Parathyroid adenoma (tissue), 2 donors: ENCODE data around the gene CACNG6.

Experiments
- H2AFZ ChIP-seq: fragments of 300-600 bp; sonication (generic); one replicate; pipeline ENCODE4 v1.7.0; 2017; ENCODE audit warnings: antibody characterized with exemption, mild to moderate bottlenecking
- H3K27ac ChIP-seq: fragments of 300-600 bp; sonication (generic); one replicate; pipeline ENCODE4 v1.7.0; 2017
- H3K27me3 ChIP-seq: fragments of 300-600 bp; sonication (generic); one replicate; pipeline ENCODE4 v1.7.0; 2017; ENCODE audit warnings: low read length; ENCODE audit not compliant: control insufficient read depth, insufficient read depth
- H3K36me3 ChIP-seq: fragments of 300-600 bp; sonication (generic); one replicate; pipeline ENCODE4 v1.7.0; 2017; ENCODE audit warnings: low read length; ENCODE audit not compliant: control insufficient read depth, insufficient read depth
- H3K4me1 ChIP-seq: fragments of 300-600 bp; sonication (generic); one replicate; pipeline ENCODE4 v1.7.0; 2017; ENCODE audit warnings: control low read depth
- H3K4me2 ChIP-seq: fragments of 300-600 bp; sonication (generic); one replicate; pipeline ENCODE4 v1.7.0; 2017; ENCODE audit warnings: low read length
- H3K4me3 ChIP-seq: fragments of 300-600 bp; sonication (generic); one replicate; pipeline ENCODE4 v1.7.0; 2017; ENCODE audit warnings: low read depth, low read length
- H3K79me2 ChIP-seq: fragments of 300-600 bp; sonication (generic); one replicate; pipeline ENCODE4 v1.7.0; 2017; ENCODE audit warnings: control low read depth
- H3K9ac ChIP-seq: fragments of 300-600 bp; sonication (generic); one replicate; pipeline ENCODE4 v1.7.0; 2017; ENCODE audit warnings: mild to moderate bottlenecking
- H3K9me3 ChIP-seq: fragments of 300-600 bp; sonication (generic); one replicate; pipeline ENCODE4 v1.7.0; 2017; ENCODE audit warnings: low read length; ENCODE audit not compliant: control insufficient read depth
- TF ChIP-seq, protein P1 (sequence below): fragments of 300-600 bp; sonication (generic); IDR thresholded peaks from one replicate; pipeline ENCODE4 v1.7.0; 2017; ENCODE audit warnings: antibody characterized with exemption, mild to moderate bottlenecking
- donor health status: primary hyperparathyroidism.

Gene CACNG6

DNA sequence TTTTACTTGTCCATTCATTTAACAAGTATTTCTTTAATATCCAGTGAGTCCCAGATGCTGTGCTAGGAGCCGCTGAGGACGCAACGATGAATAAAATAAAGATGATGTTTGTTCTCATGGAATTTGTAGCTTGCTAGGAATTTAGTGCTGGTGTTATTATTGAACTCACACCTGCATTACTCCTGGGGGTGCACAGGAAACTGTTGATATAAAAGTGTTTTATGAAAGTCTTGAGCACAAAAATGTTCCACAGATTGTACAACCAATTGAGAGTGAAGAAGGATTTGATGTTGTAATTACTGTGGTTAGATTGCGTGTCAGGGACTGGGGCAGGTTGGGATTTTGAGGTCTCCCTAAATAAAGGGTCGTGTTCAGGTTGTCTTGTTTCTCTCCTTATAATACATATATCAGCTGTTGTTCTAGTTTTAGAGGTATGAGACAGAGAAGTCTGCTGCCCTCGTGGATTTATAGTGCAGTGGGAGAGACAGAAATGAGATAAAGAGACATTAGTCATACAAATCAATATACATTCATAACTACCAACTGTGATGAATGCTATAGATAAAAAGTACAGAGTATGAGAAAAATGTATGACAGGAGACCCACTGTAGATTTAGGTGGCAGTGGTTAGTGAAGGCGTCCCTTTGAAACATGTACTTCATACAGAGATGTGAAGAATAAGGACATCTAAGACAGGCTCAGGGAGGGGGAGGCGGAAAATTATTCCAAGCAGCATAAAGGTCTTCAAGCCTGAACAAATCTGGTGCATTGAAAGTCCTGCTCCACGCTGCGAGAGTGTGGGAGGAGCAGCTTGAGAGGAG, 11.3 kb downstream of the CACNG6 start:
- Histone ChIP-seq H3K27me3 (no peaks in the 10 kb centered on the region), H3K4me3 (no peak overlapping the region)
- TF ChIP-seq, protein P1, sequence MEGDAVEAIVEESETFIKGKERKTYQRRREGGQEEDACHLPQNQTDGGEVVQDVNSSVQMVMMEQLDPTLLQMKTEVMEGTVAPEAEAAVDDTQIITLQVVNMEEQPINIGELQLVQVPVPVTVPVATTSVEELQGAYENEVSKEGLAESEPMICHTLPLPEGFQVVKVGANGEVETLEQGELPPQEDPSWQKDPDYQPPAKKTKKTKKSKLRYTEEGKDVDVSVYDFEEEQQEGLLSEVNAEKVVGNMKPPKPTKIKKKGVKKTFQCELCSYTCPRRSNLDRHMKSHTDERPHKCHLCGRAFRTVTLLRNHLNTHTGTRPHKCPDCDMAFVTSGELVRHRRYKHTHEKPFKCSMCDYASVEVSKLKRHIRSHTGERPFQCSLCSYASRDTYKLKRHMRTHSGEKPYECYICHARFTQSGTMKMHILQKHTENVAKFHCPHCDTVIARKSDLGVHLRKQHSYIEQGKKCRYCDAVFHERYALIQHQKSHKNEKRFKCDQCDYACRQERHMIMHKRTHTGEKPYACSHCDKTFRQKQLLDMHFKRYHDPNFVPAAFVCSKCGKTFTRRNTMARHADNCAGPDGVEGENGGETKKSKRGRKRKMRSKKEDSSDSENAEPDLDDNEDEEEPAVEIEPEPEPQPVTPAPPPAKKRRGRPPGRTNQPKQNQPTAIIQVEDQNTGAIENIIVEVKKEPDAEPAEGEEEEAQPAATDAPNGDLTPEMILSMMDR: no peak

DNA sequence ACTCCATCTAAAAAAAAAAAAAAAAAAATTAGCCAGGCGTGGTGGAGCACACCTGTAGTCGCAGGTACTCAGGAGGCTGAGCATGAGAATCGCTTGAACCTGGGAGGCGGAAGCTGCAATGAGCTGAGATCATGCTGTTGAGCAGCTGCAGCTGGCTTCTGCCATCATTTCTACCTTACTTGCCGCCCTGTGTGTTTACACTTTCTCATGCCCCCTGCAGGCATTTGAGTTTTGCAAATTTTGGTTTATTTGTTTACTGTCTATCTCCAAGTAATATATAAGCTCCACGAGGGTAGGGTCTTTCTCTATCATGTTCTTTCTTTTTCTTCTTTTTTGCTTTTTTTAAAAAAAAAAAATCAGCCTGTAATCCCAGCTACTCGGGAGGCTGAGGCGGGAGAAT, 18.0 kb downstream of the CACNG6 start:
- TF ChIP-seq, protein P1: no peak
- Histone ChIP-seq H3K27me3 (no peaks in the 10 kb centered on the region), H2AFZ (no peak overlapping the region)

More for the DNA sequence above, 11.3 kb downstream of the CACNG6 start:
- Histone ChIP-seq H3K4me1 (no peaks in the 10 kb centered on the region), H3K9me3 (no peaks in the 10 kb centered on the region), H3K4me2 (no peak overlapping the region), H3K27ac (no peak overlapping the region), H2AFZ (no peak overlapping the region), H3K36me3 (no peaks in the 10 kb centered on the region), H3K9ac (no peak overlapping the region), H3K79me2 (no peaks in the 10 kb centered on the region)

DNA sequence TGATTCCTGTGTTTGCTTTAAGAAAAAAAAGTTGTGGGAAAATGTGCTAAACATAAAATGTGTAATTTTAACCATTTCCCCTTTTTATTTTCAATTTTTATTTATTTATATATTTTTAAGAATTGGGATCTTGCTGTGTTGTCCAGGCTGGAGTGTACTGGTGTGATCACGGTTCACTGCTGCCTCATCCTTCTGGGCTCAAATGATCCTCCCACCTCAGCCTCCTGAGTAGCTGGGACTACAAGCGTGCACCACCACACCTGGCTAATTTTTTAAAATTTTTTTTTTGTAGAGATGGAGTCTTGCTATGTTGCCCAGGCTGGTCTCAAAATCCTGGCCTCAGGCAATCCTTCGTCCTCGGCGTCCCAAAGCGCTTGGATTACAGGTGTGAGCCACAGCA, 19.0 kb downstream of the CACNG6 start:
- no peak overlapping the region for H3K27ac ChIP-seq
- no peak overlapping the region for H3K4me3 ChIP-seq
- no peaks in the 10 kb centered on the region for H3K4me1 ChIP-seq
- no peak overlapping the region for H3K4me2 ChIP-seq
- H3K27me3 ChIP-seq: no peaks in the 10 kb centered on the region
- H3K79me2 ChIP-seq: no peaks in the 10 kb centered on the region
- no peak overlapping the region for H2AFZ ChIP-seq
- H3K36me3 ChIP-seq: no peaks in the 10 kb centered on the region
- no peaks in the 10 kb centered on the region for H3K9me3 ChIP-seq
- TF ChIP-seq, protein P1: no peak
- H3K9ac ChIP-seq: no peak overlapping the region

More for the DNA sequence above, 18.0 kb downstream of the CACNG6 start:
- Histone ChIP-seq H3K4me2 (no peak overlapping the region), H3K27ac (no peak overlapping the region), H3K4me1 (no peaks in the 10 kb centered on the region), H3K4me3 (no peak overlapping the region), H3K36me3 (no peaks in the 10 kb centered on the region), H3K79me2 (no peaks in the 10 kb centered on the region), H3K9me3 (no peaks in the 10 kb centered on the region), H3K9ac (no peak overlapping the region)

DNA sequence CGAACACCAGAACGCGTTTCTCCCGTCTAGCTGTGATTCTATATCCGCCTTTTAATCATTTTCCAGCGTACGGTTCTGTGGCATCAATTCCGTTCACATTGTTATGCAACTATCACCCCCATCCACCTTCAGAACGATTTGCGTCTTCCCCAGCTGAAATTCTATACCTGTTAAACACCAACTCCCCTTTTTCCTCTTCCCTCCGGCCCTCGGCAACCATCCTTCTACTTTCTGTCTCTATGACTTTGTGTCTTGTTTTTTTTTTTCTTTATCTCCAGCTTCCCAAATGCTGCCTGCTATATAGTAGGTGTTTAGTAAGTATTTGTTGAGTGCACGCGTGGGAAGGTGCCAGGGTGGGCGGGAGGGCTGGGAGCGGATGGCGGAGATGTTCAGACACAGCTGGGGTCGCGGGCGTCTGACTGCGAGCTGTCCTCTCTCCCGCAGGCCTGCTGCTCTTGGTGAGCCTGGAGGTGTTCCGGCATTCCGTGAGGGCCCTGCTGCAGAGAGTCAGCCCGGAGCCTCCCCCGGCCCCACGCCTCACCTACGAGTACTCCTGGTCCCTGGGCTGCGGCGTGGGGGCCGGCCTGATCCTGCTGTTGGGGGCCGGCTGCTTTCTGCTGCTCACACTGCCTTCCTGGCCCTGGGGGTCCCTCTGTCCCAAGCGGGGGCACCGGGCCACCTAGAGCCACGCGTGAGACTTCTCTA, 20.2 kb downstream of the CACNG6 start:
- Histone ChIP-seq H3K4me1 (no peaks in the 10 kb centered on the region), H3K27me3 (no peaks in the 10 kb centered on the region), H3K79me2 (no peaks in the 10 kb centered on the region), H3K27ac (no peak overlapping the region), H3K36me3 (no peaks in the 10 kb centered on the region), H3K4me2 (no peak overlapping the region), H3K9ac (no peak overlapping the region), H2AFZ (no peak overlapping the region), H3K9me3 (no peaks in the 10 kb centered on the region), H3K4me3 (no peak overlapping the region)
- TF ChIP-seq, protein P1: no peak
